Gastroesophageal sphincter (tissue), 3 donors: ENCODE measurements around the gene TGM3.

Experiments used
- CTCF ChIP-seq, 4 experiments: fragments of 200-600 bp in 2 of 4; fragments of 450-650 bp in 2 of 4; sonication (generic) in 1 of 4; IDR thresholded peaks; one replicate each; pipeline ENCODE4 v1.5.1; 2017 to 2019; ENCODE audit warnings: antibody characterized with exemption in 4 of 4, mild to moderate bottlenecking in 2 of 4, moderate library complexity in 2 of 4
- EP300 ChIP-seq: sonication (generic); formaldehyde crosslinking; IDR thresholded peaks from one replicate; pipeline ENCODE4 v1.6.1; 2017; ENCODE audit warnings: antibody characterized with exemption, mild to moderate bottlenecking
- POLR2A ChIP-seq, 2 donors: fragments of 450-650 bp; IDR thresholded peaks; one replicate each; pipeline ENCODE4 v1.6.1; 2017; ENCODE audit warnings: antibody characterized with exemption in 2 of 2, mild to moderate bottlenecking in 2 of 2, moderate library complexity in 1 of 2
- POLR2AphosphoS5 ChIP-seq: sonication (generic); formaldehyde crosslinking; IDR thresholded peaks from one replicate; pipeline ENCODE4 v1.6.1; 2017; ENCODE audit warnings: antibody characterized with exemption

GRCh38 chr20:2253256-2253655 is 42.5 kb upstream of the TGM3 start:
- TF ChIP-seq CTCF (IDR thresholded peaks at IDR 0.05), result no peak
- no peak for TF ChIP-seq POLR2A (IDR thresholded peaks at IDR 0.05)
- no peak for TF ChIP-seq POLR2AphosphoS5
- TF ChIP-seq EP300, result no peak
